ENCODE data around the gene ZNF837.

GRCh38 chr19:58330458-58330857 is 50.4 kb downstream of the ZNF837 start:
- no peak for TF ChIP-seq CREB1 (IDR thresholded peaks at IDR 0.05; ENCODE audit: low read depth)
- TF ChIP-seq FOXM1 (IDR thresholded peaks at IDR 0.05; ENCODE audit: borderline replicate concordance, low read depth) = no peak
- no peak for TF ChIP-seq CEBPB (IDR thresholded peaks at IDR 0.05)
- TF ChIP-seq NFIC (IDR thresholded peaks at IDR 0.05) = no peak

All from Ishikawa (cell line).